HG02970 (cell line): ENCODE measurements around the gene STPG2.
A peak's percentile ranks its signal among the peaks of the same experiment; 100 is the strongest.

Experiments
- ATAC-seq: cut with Tn5 transposase; IDR thresholded peaks from one replicate; pipeline ENCODE4 v1.9.1; 2021; ENCODE audit warnings: mild to moderate bottlenecking, moderate library complexity, moderate number of reproducible peaks; ENCODE audit not compliant: unreplicated experiment, low FRiP score

Gene STPG2

GRCh38 chr4:98143001-98143899 lies at the start of gene STPG2:
Gene STPG2, minus strand, starts transcription at chr4:98143476.
- peak; percentile 100 for ATAC-seq

DNA sequence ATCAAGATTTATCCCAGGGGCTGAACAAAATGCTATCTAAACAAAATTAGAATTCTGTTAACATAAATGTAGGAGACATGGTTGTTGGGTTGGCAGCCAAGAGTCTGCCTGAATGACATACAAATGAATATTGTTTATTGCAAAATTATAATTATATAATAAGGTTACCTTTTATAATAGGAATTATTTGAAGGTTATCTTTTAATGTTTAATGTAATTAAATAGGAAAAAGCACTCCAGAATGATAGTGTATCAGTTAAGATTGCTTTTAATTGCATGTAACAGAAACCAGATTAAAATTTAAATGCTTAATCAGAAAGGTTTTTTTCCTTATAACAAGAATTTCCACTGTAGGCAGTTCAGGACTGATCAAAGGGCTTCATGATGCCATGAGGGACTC lies 42.0 kb upstream of the STPG2 start:
- ATAC-seq = no peak

GRCh38 chr4:98181809-98182208 lies 38.5 kb upstream of the STPG2 start:
- no peak for ATAC-seq

- no peak for ATAC-seq
Observed at GRCh38 chr4:98179951-98180350, 36.7 kb upstream of the STPG2 start.

GRCh38 chr4:98176531-98176930 lies 33.3 kb upstream of the STPG2 start:
- no peak for ATAC-seq

DNA sequence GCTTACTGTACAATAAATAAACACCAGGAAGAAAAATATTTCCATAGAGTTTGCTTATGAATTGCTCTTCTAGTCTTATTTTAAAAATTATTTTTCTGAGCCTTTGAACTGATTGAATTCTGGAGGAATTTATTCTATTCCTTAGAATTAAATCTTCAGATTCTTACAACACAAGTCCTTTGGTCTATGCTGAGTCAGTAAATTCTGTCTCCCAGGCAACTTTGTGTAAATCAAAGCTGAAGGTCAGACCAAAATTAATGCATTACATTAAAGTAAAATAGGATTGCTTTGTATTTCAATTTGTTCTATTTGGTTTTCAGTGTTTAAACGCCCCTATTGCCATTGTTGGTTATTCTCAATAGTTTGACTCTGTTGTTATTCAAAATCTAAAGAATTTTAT lies 26.8 kb upstream of the STPG2 start:
- ATAC-seq = no peak

DNA sequence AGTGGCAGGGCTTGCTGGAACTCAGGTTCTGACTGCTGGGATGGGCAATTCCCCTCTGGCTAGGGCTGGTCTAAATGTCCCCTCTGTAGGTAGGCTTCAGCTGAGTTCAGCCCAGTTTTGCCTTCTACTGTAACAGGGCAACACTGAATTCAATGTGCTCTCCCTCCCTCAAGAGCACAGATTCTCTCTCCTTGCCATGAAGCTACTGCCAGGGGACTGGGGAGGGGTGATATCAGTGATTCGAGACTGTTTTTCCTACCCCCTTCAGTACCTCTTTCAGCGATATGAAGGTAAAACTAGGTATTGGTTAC lies 23.4 kb upstream of the STPG2 start:
- no peak for ATAC-seq

- ATAC-seq = no peak
Observed at GRCh38 chr4:98166025-98166730, 22.9 kb upstream of the STPG2 start.

DNA sequence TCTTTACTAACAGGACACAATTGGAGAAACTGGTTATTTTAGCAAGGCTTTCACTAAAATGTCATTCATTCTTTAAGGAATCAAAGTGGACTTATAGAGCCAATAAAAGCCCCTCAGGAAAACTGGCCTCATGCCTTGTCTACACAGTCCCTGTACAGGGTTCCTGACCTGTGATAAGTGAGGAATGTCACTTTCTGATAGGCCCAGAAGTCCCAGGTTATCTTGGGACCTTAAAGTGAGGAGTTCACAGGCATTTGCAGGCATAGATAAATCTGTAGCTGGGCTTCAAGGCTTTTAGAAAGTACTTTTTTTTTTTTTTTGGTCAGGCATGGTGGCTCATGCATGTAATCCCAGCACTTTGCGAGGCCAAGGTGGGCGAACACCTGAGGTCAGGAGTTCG lies 19.4 kb upstream of the STPG2 start:
- no peak for ATAC-seq

DNA sequence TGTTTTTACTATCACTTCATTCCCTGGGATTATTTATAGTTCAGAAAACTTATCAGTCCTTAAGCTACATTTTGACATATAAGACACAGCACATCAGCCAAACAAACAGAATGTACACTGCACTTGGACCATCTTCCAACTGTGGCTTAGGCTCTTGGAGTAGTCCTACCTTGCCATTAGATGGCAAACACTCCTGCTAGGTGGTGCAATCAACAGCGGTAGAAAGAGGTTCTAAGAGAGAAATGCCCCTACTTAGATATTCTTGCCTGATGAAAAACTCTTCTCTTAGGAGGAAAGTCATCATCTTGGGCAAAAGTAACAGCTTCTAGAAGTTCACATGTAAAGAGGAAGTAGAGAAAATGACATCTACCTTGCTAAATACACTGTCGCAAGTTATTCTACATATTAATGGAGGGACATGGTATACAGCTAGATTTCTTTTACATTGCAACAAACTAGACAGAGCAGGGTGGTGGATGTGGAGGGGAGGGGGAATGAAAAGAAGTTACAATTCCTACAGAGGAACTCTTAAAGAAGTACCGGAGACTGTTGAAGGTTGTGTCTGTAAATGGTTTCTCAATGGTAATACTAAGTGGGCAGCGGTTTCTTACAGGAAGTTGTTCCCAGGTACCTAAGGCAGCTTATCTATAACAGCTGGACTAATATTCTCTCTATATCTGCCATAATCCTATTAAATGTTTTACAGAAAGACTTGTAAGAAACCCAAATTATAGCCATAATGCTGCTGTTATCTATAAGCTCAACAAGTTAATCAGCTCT lies 8.1 kb upstream of the STPG2 start:
- no peak for ATAC-seq

DNA sequence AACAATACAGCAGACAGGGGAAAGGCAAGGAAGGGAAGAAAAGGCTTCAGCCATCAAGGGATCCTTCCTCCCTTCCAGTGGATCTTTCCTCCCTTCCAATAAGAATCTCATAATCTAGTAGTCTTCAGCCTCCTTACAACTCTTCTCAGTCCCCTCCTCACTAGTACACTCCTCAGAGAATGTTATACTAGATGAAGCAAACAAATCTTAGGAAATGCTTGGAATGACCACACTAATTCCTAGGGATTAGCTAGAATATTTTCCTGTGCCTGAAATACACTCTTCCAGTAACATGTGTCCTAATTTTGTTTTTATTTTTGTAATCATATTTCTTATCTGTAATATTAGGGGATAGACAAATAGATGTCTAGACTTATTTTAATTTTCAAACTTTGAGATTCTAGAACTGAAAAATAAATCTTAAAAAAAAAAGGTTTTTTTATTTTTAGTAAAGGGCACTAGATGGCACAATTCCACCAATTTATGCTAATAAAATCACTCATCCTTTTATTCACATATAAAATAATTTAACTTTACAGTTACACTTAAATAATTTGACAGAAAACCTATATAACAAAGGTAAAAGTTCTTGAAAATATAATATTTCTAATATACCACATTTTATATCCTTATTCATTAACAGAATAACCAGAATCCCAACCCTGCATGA lies 7.0 kb upstream of the STPG2 start:
- ATAC-seq = no peak

DNA sequence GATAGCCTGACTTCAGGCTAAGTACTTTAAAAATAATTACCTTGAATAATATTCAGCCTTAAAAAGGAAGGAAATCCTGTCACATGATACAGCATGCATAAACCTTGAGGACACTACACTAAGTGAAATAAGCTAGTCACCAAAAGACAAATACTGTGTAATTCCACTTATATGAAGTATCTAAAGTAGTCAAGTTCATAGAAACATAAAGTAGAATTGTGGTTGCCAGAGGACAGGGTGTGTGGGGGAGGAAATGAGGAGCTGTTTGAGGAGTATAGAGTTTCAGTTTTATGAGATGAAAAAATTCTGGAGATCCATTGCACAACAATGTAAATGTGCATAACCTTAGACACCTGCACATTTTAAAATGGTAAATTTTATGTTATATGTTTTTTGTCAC lies 5.6 kb upstream of the STPG2 start:
- no peak for ATAC-seq

- no peak for ATAC-seq
Observed at GRCh38 chr4:98126141-98126540, 17.1 kb downstream of the STPG2 start.

DNA sequence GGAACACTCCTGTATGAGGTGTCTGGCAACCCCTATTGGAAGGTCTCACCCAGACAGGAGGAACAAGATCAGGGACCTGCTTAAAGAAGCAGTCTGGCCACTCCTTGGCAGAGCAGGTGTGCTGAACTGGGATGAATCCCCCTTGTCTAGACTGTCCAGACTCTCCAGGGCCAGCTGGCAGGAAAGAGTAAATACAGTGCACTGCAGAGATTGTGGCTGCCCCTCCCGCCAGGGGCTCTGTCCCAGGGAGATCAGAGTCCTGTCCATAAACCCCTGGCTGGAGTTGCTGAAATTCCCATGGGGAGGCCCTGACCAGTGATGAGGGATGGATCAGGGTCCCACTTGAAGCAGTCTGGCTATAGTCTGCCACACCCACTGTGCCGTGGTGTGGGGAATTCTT lies 17.7 kb downstream of the STPG2 start:
- no peak for ATAC-seq

- no peak for ATAC-seq
Observed at GRCh38 chr4:98117363-98117762, 25.9 kb downstream of the STPG2 start.

DNA sequence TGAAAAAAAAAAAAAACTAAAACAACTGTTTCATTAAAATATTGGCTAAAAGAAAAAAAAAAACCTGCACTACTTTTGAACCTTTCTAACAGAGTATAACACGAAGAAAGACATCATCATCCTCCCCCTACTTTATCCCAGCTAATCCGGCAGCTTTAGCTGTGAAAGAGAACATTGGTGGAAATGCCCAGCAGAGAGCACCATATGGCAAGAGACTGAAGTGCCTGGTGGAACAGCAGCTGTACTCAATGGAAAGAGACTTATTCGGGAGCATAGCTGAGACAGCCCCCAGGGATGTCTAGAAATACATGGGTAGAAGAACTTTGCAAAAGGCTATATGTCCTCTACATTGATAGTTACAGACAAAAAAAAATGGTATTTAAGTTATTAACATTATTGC lies 30.3 kb downstream of the STPG2 start:
- ATAC-seq = no peak

DNA sequence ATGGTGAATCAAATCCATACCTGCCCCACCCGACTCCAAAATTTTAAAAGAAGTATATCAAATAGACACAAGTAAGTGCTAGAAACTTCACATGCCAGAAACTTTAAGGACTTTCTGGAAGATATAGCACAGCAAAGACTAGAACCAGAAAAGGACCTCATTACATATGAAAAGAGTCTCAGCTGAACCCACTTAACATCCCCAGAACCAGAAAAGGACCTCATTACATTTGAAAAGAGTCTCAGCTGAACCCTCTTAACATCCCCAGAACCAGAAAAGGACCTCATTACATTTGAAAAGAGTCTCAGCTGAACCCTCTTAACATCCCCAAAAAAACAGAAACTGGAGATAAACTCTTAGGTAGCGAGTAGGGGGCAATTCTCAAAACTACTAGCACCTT lies 32.3 kb downstream of the STPG2 start:
- no peak for ATAC-seq

- ATAC-seq = no peak
Observed at GRCh38 chr4:98110214-98110613, 33.1 kb downstream of the STPG2 start.

GRCh38 chr4:98102660-98103059 lies 40.6 kb downstream of the STPG2 start:
- ATAC-seq = no peak

DNA sequence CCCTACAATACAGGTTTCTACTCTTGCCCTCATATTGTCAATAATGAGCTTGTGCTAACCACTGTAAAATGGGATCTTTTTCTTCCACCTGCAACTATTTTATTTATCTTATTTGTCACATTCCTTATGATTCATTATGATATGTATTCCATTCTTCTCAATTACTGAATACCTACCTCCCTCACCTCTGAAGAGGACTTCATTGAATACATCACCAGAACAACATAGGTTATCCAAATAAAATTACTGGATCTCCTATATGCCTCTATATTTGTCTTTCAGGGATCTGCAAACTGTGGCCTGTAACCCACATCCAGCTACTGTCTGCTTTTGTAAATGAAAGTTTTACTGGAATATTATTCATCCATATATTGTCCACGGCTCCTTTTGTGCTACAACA lies 41.3 kb downstream of the STPG2 start:
- no peak for ATAC-seq

DNA sequence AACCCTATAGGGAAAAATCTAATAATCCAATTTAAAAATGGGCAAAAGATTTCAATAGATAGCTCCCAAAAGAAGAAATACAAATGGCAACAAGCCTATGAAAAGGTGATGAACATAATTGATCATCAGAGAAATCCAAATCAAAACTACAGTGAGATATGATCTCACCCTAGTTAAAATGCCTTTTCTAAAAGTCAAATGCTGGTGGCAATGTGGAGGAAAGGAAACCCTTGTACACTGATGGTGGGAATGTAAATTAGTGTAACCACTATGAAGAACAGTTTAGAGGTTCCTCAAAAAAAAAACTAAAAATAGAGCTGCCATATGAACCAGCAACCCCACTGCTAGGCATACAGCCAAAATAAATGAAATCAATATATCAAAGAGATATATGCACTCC lies 44.5 kb downstream of the STPG2 start:
- ATAC-seq = no peak
